ENCODE measurements around the gene LYRM1. TPM values are rescaled to one million over a fixed set of nuclear protein-coding genes. Genes with fewer than 3 reads are reported as not detected.

LYRM1 gene
- total RNA-seq, 1 donor from 2014 or later = 24.1 TPM

- H3K4me1 Mint-ChIP-seq (ENCODE audit: low read depth, unreplicated experiment) = no peaks in the 10 kb centered on the region
- no peaks in the 10 kb centered on the region for H3K36me3 Mint-ChIP-seq (ENCODE audit: low read depth, unreplicated experiment)
Observed at GRCh38 chr16:20948444-20948843, 47.9 kb downstream of the LYRM1 start.

GRCh38 chr16:20949660-20950059 is 49.1 kb downstream of the LYRM1 start:
- no peaks in the 10 kb centered on the region for H3K36me3 ChIP-seq (ENCODE audit: insufficient read depth, low read length)
- no peak overlapping the region for H3K4me3 ChIP-seq (ENCODE audit: insufficient read depth, low read depth, low read length)
- H3K9me3 Mint-ChIP-seq (ENCODE audit: unreplicated experiment) = no peaks in the 10 kb centered on the region

More at GRCh38 chr16:20948444-20948843, 47.9 kb downstream of the LYRM1 start:
- Histone ChIP-seq H3K9me3 (ENCODE audit: insufficient read depth, low read depth, low read length) (no peaks in the 10 kb centered on the region), H3K4me2 (ENCODE audit: low read length) (no peak overlapping the region), H3K9ac (ENCODE audit: low read length) (no peak overlapping the region), H2AFZ (ENCODE audit: low read depth, low read length) (no peak overlapping the region), H3K27me3 (ENCODE audit: insufficient read depth, low read length) (no peaks in the 10 kb centered on the region), H3K4me3 (ENCODE audit: insufficient read depth, low read depth, low read length) (no peak overlapping the region), H3K79me2 (ENCODE audit: insufficient read depth, low read length) (no peaks in the 10 kb centered on the region), H3K4me1 (ENCODE audit: insufficient read depth, low read length) (no peaks in the 10 kb centered on the region), H3K36me3 (ENCODE audit: insufficient read depth, low read length) (no peaks in the 10 kb centered on the region), H4K20me1 (ENCODE audit: insufficient read depth, low read length) (no peaks in the 10 kb centered on the region), H3K27ac (ENCODE audit: low read depth, low read length) (no peak overlapping the region)
- H3K27me3 Mint-ChIP-seq (ENCODE audit: low read depth, unreplicated experiment) = peaks cover 1% of the 10 kb centered on the region
- FAIRE-seq = no peak
- H3K9me3 Mint-ChIP-seq (ENCODE audit: unreplicated experiment) = no peaks in the 10 kb centered on the region
- DNase-seq (ENCODE audit: low read depth) = no peak
- H3K4me3 Mint-ChIP-seq (ENCODE audit: unreplicated experiment) = no peak overlapping the region
- TF ChIP-seq EZH2 (IDR thresholded peaks at IDR 0.05; ENCODE audit: insufficient read depth, low read length) (no peak), CTCF (IDR thresholded peaks at IDR 0.05; ENCODE audit: insufficient read depth, low read depth, low read length) (no peak)
- no peak overlapping the region for H3K27ac Mint-ChIP-seq (ENCODE audit: unreplicated experiment)

More at GRCh38 chr16:20949660-20950059, 49.1 kb downstream of the LYRM1 start:
- Histone ChIP-seq H3K27me3 (ENCODE audit: insufficient read depth, low read length) (no peaks in the 10 kb centered on the region), H3K27ac (ENCODE audit: low read depth, low read length) (no peak overlapping the region), H3K9me3 (ENCODE audit: insufficient read depth, low read depth, low read length) (no peaks in the 10 kb centered on the region), H2AFZ (ENCODE audit: low read depth, low read length) (no peak overlapping the region), H3K9ac (ENCODE audit: low read length) (no peak overlapping the region), H3K4me1 (ENCODE audit: insufficient read depth, low read length) (no peaks in the 10 kb centered on the region), H3K79me2 (ENCODE audit: insufficient read depth, low read length) (no peaks in the 10 kb centered on the region), H4K20me1 (ENCODE audit: insufficient read depth, low read length) (no peaks in the 10 kb centered on the region), H3K4me2 (ENCODE audit: low read length) (no peak overlapping the region)
- peaks cover 1% of the 10 kb centered on the region for H3K27me3 Mint-ChIP-seq (ENCODE audit: low read depth, unreplicated experiment)
- no peak for FAIRE-seq
- no peak overlapping the region for H3K27ac Mint-ChIP-seq (ENCODE audit: unreplicated experiment)
- H3K4me3 Mint-ChIP-seq (ENCODE audit: unreplicated experiment) = no peak overlapping the region
- DNase-seq (ENCODE audit: low read depth) = no peak
- H3K4me1 Mint-ChIP-seq (ENCODE audit: low read depth, unreplicated experiment) = no peaks in the 10 kb centered on the region
- H3K36me3 Mint-ChIP-seq (ENCODE audit: low read depth, unreplicated experiment) = no peaks in the 10 kb centered on the region
- no peak for TF ChIP-seq EZH2 (IDR thresholded peaks at IDR 0.05; ENCODE audit: insufficient read depth, low read length)
- TF ChIP-seq CTCF (IDR thresholded peaks at IDR 0.05; ENCODE audit: insufficient read depth, low read depth, low read length) = no peak
